ENCODE data around the gene S100A13.

- no peak for TF ChIP-seq EZH2 (IDR thresholded peaks at IDR 0.05; ENCODE audit: borderline replicate concordance, low read length)
- TF ChIP-seq CTCF (IDR thresholded peaks at IDR 0.05; ENCODE audit: low read length), result no peak
Observed at GRCh38 chr1:153606194-153606593, 21.1 kb downstream of the S100A13 start.

All from OCI-LY1 (cell line).